Measurements from ENCODE around the gene URM1.
A peak's percentile ranks its signal among the peaks of the same experiment; 100 is the strongest.

The URM1 gene

DNA sequence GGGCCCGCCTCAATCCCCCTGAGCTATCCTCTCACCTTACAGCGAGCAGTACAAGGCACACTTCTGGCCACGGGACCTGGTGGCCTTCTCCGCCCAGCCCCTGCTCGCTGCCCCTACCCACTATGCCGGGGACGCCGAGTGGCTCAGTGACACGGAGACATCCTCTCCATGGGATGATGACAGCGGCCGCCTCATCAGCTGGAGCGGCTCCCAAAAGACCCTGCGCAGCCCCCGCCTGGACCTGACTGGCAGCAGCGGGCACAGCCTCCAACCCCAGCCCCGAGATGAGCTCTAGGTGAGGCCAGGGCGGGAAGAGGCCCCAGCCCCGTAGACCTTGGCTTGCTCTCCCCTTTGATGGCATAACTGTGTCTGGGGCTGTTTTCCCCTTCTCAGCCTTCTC is 64.4 kb downstream of the URM1 start:
- no peak for ATAC-seq

DNA sequence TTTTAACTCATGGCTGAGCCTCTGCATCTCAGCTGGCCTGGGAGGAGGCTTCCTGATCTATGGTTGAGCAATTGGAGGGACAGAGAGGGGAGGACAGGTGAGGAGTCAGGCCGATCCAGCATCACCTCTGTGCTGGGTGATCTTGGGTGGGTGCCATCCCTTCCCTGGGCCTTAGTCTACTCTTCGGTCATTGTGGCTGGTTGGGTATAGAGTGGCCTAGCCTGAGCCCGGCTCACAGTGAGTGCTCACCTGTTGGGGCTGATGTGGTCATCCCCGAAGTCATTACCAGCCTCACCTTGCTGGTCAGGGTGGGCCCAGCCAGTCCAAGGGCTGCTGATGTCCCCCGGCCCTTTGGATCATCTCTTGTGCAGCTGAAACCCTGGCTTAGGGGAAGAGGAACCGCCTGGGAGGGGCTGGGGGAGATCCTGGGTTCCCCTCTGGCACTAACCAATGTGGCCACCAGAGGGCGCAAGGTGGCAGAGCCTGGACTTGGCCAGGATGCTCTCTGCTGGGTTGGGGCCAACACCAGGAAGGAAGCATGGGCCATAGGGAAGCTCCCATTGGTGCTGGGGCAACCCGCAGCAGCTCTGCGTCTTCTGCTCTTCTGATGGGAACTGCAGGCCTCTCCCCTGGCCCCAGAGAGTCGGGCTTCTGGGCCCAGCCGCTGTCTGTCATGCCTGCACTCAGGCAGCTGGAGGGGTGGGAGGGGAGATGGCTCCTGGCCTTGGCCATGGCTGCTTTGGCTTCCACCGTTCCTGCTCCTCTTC is 67.4 kb downstream of the URM1 start:
- ATAC-seq: peak; percentile 87 to 94

DNA sequence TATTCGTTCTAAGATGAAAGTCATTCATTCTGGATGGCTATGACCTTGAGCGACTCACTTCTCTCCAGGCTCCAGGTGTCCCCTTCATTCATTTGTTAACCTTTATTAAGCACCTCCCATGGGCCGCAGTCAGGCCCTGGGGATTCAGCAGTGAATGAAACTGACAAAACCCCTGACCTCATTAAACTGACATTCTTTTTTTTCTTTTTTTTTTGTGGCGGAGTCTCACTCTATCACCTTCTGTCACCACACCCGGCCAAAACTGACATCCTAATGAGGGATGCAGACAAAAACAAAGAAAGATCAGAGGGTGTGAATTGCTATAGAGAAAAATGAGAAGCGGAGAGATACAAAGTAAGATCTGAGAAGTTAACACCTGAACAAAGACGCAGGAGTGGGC is 68.1 kb downstream of the URM1 start:
- ATAC-seq: no peak
